ENCODE results near the gene LNX2.

DNA sequence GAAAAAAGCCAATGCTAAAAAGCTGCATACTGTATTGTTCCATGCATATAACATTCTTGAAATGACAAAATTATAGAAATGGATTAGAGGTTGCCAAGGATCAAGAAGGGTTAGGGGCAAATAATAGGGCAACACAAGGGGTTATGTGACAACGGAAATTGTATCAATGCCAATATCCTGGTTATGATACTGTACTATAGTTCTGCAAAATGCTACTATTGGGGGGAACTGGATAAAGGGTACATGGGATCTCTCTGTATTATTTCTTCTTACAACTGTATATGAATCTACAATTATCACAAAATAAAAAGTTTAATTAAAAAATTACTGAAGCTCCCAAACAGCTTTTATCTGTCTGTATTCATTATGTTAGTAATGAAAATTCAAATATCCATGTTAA, 31.9 kb downstream of the LNX2 start:
- TF ChIP-seq, protein P1, sequence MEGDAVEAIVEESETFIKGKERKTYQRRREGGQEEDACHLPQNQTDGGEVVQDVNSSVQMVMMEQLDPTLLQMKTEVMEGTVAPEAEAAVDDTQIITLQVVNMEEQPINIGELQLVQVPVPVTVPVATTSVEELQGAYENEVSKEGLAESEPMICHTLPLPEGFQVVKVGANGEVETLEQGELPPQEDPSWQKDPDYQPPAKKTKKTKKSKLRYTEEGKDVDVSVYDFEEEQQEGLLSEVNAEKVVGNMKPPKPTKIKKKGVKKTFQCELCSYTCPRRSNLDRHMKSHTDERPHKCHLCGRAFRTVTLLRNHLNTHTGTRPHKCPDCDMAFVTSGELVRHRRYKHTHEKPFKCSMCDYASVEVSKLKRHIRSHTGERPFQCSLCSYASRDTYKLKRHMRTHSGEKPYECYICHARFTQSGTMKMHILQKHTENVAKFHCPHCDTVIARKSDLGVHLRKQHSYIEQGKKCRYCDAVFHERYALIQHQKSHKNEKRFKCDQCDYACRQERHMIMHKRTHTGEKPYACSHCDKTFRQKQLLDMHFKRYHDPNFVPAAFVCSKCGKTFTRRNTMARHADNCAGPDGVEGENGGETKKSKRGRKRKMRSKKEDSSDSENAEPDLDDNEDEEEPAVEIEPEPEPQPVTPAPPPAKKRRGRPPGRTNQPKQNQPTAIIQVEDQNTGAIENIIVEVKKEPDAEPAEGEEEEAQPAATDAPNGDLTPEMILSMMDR (IDR thresholded peaks at IDR 0.05) = no peak
- no peak for TF ChIP-seq POLR2A (IDR thresholded peaks at IDR 0.05; ENCODE audit: low read depth)
